HG03520 (cell line): ENCODE measurements around the gene CHST10.
"Not testable (repeated sequence)": the region's sequence is repeated elsewhere in the genome, so short reads cannot be mapped to it uniquely, and the experiment has no call there.

Experiments
- ATAC-seq: cut with Tn5 transposase; IDR thresholded peaks from one replicate; pipeline ENCODE4 v1.9.1; 2021; ENCODE audit warnings: mild to moderate bottlenecking, moderate library complexity; ENCODE audit not compliant: unreplicated experiment

Gene CHST10, protein sequence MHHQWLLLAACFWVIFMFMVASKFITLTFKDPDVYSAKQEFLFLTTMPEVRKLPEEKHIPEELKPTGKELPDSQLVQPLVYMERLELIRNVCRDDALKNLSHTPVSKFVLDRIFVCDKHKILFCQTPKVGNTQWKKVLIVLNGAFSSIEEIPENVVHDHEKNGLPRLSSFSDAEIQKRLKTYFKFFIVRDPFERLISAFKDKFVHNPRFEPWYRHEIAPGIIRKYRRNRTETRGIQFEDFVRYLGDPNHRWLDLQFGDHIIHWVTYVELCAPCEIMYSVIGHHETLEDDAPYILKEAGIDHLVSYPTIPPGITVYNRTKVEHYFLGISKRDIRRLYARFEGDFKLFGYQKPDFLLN

DNA sequence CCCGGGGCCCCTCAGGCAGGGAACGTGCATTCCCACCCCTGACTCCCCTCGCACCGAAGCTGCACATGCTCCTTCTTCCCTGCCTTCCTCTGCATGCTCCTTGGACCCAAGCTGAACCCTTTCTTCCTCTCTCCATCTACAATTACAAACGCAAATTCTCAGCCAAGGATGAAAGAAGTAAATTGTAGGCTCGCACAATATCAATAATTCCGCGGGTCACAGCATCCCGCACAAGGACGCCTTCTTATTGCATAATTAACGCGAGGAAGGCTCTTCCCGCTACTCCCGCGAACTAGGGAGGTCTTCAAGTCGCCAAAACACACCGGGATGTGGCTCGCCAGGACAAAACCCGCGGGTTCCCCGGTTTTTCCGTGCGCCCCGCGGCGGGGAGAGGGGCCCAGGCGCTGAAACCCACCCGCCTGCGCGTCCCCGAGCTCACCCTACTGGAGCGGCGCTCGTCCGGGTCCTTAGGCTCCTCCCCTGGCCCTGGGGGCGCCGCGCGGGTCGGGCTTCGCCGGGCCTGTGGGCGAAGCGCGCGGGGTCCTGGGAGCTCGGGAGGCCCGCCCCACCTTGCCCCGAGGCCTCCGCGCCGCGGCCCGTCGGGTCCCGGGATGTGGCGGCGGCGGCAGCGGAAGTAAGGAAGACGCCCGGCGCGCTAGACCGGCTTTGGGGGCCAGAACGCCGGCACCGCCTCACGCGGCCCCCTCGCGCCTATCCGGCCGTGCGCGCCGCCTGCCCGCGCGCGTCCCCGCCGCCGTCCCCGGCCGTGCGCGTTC, at the start of gene CHST10:
Gene CHST10 (minus strand): TSS at position 734 of the 776 bp plus-strand sequence. CDS start 10,993 bp downstream, outside the sequence.
- peak; percentile 90 for ATAC-seq

- ATAC-seq, result no peak
Observed at GRCh38 chr2:100460904-100461530, 43.5 kb upstream of the CHST10 start.

GRCh38 chr2:100456357-100456756, 38.9 kb upstream of the CHST10 start:
- not testable (repeated sequence) for ATAC-seq

GRCh38 chr2:100453853-100454252, 36.4 kb upstream of the CHST10 start:
- no peak for ATAC-seq

GRCh38 chr2:100451734-100452133, 34.3 kb upstream of the CHST10 start:
- no peak for ATAC-seq

- no peak for ATAC-seq
Observed at GRCh38 chr2:100451092-100451491, 33.6 kb upstream of the CHST10 start.

DNA sequence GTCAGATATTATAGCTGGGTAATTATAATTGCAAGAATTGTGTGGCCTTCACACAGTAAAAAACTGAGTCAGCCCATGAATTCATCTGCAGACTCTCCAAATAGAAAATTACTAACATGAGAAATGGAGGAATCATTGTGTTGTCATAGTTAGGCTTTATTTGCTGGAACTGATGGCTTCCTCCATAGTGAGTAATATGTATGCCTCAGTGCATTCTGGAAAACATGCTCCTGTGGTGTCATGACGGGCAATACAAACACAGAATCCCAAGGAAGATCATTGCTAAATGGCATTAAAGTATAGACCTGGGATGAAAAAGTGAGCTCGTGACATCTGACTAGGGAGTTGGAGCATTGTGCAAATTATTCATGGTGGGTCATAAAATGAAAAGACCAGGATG, 29.2 kb upstream of the CHST10 start:
- ATAC-seq, result no peak

- ATAC-seq, result no peak
Observed at GRCh38 chr2:100437751-100438150, 20.3 kb upstream of the CHST10 start.

DNA sequence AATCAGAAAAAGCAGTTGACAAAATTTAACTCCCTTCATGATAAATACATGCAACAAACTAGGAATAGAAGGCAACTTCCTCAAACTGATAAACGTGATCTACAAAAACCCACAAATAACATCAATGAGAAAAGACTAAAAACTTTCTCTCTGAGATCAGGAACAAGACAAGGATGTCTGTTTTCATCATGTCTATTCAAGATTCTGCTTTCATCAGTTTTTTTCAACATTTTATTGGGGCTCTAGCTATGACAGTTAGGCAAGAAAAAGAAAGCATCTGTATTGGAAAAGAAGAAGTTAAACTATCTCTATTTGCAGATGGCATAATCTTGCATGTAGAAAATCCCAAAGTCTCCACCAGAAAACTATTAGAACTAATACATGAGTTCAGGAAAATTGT, 12.3 kb upstream of the CHST10 start:
- ATAC-seq, result no peak

DNA sequence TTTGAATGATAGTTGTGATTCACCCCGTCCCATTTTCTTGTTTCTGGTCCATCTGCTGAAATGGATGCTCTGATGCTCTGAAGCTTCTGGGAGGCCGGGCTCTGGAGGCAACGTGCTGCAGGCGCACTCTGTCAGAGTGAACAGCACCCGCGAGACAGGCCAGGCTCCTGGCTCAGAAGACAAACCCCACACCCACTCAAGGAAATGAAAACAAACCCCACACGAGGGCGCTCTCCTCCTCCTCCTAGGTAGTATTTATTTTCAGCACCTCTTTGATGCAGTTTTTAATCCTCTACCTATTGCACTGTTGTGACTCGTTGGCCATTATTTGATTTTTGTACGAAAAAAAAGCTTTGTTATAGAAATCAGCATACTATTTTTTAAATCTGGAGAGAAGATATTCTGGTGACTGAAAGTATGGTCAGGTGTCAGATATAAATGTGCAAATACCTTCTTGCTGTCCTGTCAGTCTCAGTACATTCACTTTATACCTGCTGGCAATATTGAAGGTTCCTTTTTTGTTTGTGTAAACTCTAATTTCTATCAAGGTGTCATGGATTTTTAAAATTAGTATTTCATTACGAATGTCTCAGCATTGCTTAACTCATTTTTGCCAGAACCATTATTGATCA, 10.3 kb upstream of the CHST10 start:
- peak; percentile 50 for ATAC-seq

- no peak for ATAC-seq
Observed at GRCh38 chr2:100427111-100427510, 9.6 kb upstream of the CHST10 start.

- no peak for ATAC-seq
Observed at GRCh38 chr2:100426384-100426720, 8.9 kb upstream of the CHST10 start.

DNA sequence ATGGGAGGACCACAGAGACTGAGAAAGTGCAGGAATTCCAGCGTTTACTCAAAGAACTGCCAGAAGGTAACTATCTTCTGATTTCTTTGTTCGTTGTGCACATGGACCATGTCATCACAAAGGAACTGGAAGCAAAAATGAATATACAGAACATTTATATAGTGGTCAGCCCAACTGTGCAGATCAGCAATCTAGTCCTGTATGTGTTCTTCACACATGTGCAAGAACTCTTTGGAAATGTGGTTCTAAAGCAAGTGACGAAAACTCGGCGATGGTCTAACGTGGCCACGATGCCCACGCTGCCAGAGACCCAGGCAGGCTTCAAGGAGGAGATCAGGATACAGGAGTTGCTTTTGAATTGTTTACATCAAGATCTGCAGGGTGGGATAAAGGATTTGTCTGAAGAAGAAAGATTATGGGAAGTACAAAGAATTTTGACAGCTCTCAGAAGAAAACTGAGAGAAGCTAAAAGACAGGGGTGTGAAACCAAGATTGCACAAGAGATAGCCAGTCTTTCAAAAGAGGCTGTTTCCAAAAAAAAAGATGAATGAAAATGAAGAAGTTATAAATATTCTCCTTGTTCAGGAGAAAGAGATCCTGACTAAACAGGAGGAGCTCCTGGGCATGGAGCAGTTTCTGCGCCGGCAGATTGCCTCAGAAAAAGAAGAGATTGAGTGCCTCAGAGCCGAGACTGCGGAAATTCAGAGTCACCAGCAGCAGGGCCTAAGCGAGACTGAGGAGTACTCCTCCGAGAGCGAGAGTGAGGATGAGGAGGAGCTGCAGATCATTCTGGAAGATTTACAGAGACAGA, 8.3 kb upstream of the CHST10 start:
- no peak for ATAC-seq

- ATAC-seq, result no peak
Observed at GRCh38 chr2:100425107-100425506, 7.6 kb upstream of the CHST10 start.

GRCh38 chr2:100424277-100424875, 6.9 kb upstream of the CHST10 start:
- no peak for ATAC-seq

DNA sequence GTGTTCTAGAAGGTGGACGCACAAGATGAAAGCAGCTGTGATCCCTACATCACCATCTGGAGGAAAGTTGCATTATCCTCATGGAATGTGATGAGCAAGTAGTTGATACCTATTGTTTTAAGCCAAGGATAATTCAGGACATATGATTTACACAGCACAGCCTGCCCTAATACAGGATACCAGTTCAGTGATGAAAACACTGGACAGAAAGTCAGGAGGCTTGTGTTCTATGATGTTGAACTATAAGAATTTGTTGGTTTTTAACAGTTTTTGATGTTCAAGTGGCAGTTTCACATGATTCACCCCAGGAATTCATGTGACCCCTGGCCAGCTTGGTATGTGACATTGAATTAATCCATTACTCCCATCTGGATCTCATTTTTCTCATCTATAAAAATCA, 6.2 kb upstream of the CHST10 start:
- no peak for ATAC-seq

- ATAC-seq, result no peak
Observed at GRCh38 chr2:100422320-100423055, 5.0 kb upstream of the CHST10 start.

DNA sequence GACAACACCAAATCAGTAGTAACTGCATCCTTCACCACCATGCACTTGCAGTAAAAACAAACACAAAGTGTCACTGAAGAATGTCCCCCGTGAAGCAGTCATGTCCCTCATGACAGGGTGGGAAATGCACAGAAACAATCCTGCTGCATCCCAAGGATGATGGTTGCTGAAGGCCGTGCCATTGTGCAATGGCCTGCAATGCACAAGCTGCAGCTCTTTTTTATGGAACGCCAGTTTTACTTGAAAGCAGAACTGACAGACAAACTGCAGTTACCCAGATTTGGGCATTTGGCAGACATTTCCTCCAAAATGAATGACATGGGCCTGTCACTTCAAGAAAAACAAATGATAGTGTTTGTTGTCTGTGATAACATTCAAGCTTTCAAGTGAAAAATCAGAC, 2.4 kb upstream of the CHST10 start:
- ATAC-seq, result no peak

- no peak for ATAC-seq
Observed at GRCh38 chr2:100418406-100418962, 1.0 kb upstream of the CHST10 start.
